DND-41 (cell line): ENCODE data around the gene ANP32B.

Experiments
- CTCF ChIP-seq: IDR thresholded peaks from 2 replicates; pipeline ENCODE4 v1.5.1; 2012; ENCODE audit warnings: borderline replicate concordance, low read length, moderate library complexity, mild to moderate bottlenecking; ENCODE audit not compliant: poor library complexity, severe bottlenecking; ENCODE audit errors: extremely low read depth
- EZH2 ChIP-seq: IDR thresholded peaks from 3 replicates; pipeline ENCODE4 v1.6.1; 2012; ENCODE audit warnings: borderline replicate concordance, low read depth, mild to moderate bottlenecking, moderate library complexity, low read length, inconsistent platforms; ENCODE audit not compliant: severe bottlenecking

- TF ChIP-seq CTCF (no peak), EZH2 (no peak)
Measured at GRCh38 chr9:98057138-98057799, 74.1 kb downstream of the ANP32B start.
